SH-SY5Y (cell line): ENCODE measurements around the gene CYP27C1.

Experiments used
- GATA2 ChIP-seq: IDR thresholded peaks from 2 replicates; pipeline ENCODE4 v1.6.1; 2011; ENCODE audit warnings: mild to moderate bottlenecking, low read depth, low read length
- GATA3 ChIP-seq: IDR thresholded peaks from 2 replicates; pipeline ENCODE4 v1.6.1; 2011; ENCODE audit warnings: low read depth, mild to moderate bottlenecking, low read length, moderate library complexity

DNA sequence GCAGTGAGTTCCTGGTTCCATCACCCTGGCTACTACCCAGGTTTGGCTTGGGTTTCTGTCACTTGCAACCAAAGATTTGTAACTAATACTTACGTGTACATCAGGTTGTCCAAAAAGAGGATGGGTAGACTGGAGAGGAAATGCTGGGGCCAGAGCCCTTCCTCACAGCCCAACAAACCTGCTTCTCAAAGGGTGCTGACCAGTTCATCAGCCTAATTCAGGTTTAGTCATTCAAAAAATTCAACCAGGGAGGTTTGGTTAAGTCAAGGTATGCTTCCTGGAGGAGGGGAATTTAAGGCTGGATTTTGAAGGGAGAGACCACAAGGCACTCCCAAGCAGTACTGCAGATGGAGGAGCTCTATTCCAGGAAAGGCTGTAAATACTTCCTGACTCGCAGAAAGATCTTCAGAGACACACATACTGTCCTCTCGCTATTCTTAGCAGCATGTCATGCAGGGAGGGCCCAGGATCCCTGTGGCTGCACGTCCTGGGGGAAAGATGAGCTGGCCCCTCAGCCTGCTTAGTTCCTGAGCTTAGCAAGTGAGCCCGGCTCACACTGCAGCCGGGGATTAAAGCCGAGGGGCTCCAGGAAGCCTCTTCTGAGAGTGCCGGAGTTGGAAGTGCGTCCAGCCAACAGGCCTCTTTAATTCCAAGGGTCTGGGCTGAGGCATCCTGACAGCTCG, 73.1 kb downstream of the CYP27C1 start:
- TF ChIP-seq GATA2 = no peak
- no peak for TF ChIP-seq GATA3
